ENCODE measurements around the gene SNTB2. TPM values are rescaled to one million over a fixed set of nuclear protein-coding genes. Genes with fewer than 3 reads are reported as not detected.

The SNTB2 gene
- total and polyA plus RNA-seq, 10 of the 15 experiments (the other 5 are each of a cell fraction or from before 2014, with no cell fraction given): 1.2 to 15.7 (median 5.0) TPM

DNA sequence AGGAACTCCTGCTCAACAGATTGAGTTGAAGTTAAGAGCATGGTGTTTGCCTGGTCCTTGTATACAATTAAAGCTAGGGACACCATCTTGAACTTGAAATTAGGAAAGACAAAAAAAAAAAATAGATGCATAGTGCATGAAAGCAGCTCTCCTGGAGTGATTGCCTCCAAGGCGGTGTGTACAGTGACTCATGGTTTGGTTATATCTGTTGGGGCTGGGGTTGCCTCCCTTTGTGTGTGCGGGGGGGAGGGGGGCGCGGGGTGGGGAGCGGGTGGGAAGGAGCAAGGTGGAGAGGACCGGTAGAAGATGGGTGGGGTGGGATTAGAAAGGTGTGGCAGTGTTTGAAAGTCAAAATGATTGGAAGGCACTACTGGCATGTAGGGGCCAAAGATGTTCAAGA, 161.3 kb downstream of the SNTB2 start:
- ChIA-PET SMC1A (ENCODE audit: uncharacterized antibody, unreplicated experiment) (interaction anchor here (0.6 kb wide), 1 partner anchor 85 kb away, joined by 3 read pairs; no protein-coding TSS in a partner anchor), POLR2A (interaction anchor here (0.7 kb wide), 1 partner anchor 236 kb away, joined by 3 read pairs; no protein-coding TSS in a partner anchor), RAD21 (ENCODE audit: unreplicated experiment) (no interaction called here), CTCF (no interaction called here)
- WGBS (ENCODE audit: insufficient coverage, insufficient replicate concordance, low lambda C conversion rate, missing lambda C conversion rate): 80% methylated on average over 1 of the region's 6 CpGs
- TF ChIP-seq, protein P1, sequence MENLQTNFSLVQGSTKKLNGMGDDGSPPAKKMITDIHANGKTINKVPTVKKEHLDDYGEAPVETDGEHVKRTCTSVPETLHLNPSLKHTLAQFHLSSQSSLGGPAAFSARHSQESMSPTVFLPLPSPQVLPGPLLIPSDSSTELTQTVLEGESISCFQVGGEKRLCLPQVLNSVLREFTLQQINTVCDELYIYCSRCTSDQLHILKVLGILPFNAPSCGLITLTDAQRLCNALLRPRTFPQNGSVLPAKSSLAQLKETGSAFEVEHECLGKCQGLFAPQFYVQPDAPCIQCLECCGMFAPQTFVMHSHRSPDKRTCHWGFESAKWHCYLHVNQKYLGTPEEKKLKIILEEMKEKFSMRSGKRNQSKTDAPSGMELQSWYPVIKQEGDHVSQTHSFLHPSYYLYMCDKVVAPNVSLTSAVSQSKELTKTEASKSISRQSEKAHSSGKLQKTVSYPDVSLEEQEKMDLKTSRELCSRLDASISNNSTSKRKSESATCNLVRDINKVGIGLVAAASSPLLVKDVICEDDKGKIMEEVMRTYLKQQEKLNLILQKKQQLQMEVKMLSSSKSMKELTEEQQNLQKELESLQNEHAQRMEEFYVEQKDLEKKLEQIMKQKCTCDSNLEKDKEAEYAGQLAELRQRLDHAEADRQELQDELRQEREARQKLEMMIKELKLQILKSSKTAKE (IDR thresholded peaks at IDR 0.05; ENCODE audit: low read depth, poor library complexity, severe bottlenecking): no peak
- TF ChIP-seq HDAC6 (IDR thresholded peaks at IDR 0.05; ENCODE audit: unreplicated experiment): no peak
- TF ChIP-seq CREB1 (IDR thresholded peaks at IDR 0.05; ENCODE audit: low read depth): no peak
- TF ChIP-seq, protein P2, sequence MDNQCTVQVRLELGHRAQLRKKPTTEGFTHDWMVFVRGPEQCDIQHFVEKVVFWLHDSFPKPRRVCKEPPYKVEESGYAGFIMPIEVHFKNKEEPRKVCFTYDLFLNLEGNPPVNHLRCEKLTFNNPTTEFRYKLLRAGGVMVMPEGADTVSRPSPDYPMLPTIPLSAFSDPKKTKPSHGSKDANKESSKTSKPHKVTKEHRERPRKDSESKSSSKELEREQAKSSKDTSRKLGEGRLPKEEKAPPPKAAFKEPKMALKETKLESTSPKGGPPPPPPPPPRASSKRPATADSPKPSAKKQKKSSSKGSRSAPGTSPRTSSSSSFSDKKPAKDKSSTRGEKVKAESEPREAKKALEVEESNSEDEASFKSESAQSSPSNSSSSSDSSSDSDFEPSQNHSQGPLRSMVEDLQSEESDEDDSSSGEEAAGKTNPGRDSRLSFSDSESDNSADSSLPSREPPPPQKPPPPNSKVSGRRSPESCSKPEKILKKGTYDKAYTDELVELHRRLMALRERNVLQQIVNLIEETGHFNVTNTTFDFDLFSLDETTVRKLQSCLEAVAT (IDR thresholded peaks at IDR 0.05): no peak
- TF ChIP-seq ZBED1 (IDR thresholded peaks at IDR 0.05; ENCODE audit: borderline replicate concordance): no peak
- no peak for TF ChIP-seq NFXL1 (IDR thresholded peaks at IDR 0.05; ENCODE audit: borderline replicate concordance)
- H3K4me3 ChIP-seq: no peak overlapping the region
- FAIRE-seq: no peak
- H3K9ac ChIP-seq (ENCODE audit: control insufficient read depth, insufficient read depth, low read length): no peak overlapping the region
- no peak for ATAC-seq
- H2AFZ ChIP-seq (ENCODE audit: control insufficient read depth, low read depth, low read length): no peak overlapping the region
- H3K27ac ChIP-seq (ENCODE audit: control insufficient read depth, insufficient read depth): no peak overlapping the region
- no peaks in the 10 kb centered on the region for H3K9me3 ChIP-seq (replicated peaks; ENCODE audit: control insufficient read depth, insufficient read depth, low read length)
- no peaks in the 10 kb centered on the region for H4K20me1 ChIP-seq (ENCODE audit: control insufficient read depth, insufficient read depth)
- H3K79me2 ChIP-seq (ENCODE audit: control insufficient read depth, insufficient read depth, low read length): no peaks in the 10 kb centered on the region; the same call in 1 of the 2 replicates
- BruUV-seq (replicated peaks): no TSS peak
- in situ Hi-C loops (cut with MboI): no loop called here
- no peak overlapping the region for H3K4me2 ChIP-seq (ENCODE audit: control insufficient read depth, insufficient read depth)
- DNase-seq (ENCODE audit: low read depth, low spot score): no peak
- H3K4me1 ChIP-seq (ENCODE audit: control insufficient read depth, insufficient read depth, low read length): peaks cover 14% of the 10 kb centered on the region
- H3K27me3 ChIP-seq (replicated peaks in 1 of 2; ENCODE audit: control insufficient read depth in 2 of 2, insufficient read depth in 2 of 2, low read length in 1 of 2): no peaks in the 10 kb centered on the region
- intact Hi-C loops (cut with micrococcal nuclease; ENCODE audit: unreplicated experiment): no loop called here
- H3K36me3 ChIP-seq (ENCODE audit: control insufficient read depth in 2 of 2, insufficient read depth in 2 of 2, low read length in 1 of 2): peaks cover 0 to 10% of the 10 kb centered on the region in 2 experiments; a peak in 2 of 4 replicates
